Measurements from ENCODE around the gene IFI35. TPM values are rescaled to one million over a fixed set of nuclear protein-coding genes. Genes with fewer than 3 reads are reported as not detected.
A peak's percentile ranks its signal among the peaks of the same experiment; 100 is the strongest.

IFI35 gene
- total and polyA plus RNA-seq, 9 of the 15 experiments (the other 6 are each of a cell fraction or from before 2014, with no cell fraction given), result 4.4 to 13.1 (median 10.2) TPM

DNA sequence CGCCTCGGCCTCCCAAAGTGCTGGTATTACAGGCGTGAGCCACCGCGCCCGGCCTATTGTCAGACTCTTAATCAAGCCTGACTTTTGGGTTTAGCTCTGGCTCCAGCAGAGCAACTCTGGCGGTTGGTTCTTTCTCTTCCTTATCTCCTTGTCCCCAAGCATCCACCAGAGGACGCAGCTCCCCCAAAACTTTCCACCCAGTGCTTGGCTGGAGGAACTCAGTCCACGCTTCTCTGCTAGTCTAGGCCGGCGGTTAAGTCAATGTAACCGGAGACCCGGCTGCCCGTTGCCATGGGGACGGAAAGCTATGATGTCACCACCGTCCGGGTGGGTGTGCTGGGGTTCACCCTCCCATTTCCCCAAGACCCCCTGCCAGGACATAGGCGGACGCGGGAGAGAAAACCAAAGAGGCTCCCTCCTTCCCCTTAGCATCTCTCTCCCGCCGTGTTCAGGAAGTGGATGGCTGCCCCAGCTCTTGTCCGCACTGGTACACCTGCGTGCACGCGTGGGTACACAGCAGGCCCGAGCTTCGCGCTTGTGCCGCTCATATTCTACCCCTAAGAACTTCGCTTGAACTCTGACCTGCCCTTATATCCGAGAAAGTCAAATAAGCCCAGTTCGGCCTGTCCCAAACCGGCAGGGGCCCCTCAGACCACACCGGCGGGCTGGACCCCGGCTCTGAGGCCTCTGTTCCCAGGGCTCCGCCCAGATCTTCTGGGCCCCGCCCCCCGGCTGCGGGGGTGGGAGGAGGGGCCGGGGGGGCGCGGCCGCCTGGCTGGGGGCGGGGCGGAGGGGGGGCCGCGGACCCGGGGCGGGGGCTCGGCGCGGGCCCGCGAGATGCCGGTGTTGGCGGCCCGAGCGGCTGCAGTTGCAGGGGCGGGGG, 18.1 kb downstream of the IFI35 start, which contains the start of gene RND2 (continued):
- TF ChIP-seq, protein P1, sequence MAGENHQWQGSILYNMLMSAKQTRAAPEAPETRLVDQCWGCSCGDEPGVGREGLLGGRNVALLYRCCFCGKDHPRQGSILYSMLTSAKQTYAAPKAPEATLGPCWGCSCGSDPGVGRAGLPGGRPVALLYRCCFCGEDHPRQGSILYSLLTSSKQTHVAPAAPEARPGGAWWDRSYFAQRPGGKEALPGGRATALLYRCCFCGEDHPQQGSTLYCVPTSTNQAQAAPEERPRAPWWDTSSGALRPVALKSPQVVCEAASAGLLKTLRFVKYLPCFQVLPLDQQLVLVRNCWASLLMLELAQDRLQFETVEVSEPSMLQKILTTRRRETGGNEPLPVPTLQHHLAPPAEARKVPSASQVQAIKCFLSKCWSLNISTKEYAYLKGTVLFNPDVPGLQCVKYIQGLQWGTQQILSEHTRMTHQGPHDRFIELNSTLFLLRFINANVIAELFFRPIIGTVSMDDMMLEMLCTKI (IDR thresholded peaks at IDR 0.05; ENCODE audit: partially characterized antibody), result no peak
- TF ChIP-seq CREB3L1 (IDR thresholded peaks at IDR 0.05; ENCODE audit: borderline replicate concordance, low read depth) (peak; percentile 72; the same call in 1 of the 2 replicates), RBM39 (optimal IDR thresholded peaks at IDR 0.05; ENCODE audit: low read depth, low read length) (peak; percentile 62), SIX5 (IDR thresholded peaks at IDR 0.05; ENCODE audit: borderline replicate concordance in 1 of 2, insufficient read depth in 1 of 2, low read depth in 1 of 2, low read length in 2 of 2) (0 out of 4 replicates have a peak, but pooled peaks of 1 of the 2 experiments have one; percentile 23), HNRNPL (IDR thresholded peaks at IDR 0.05; ENCODE audit: low read depth, low read length) (no peak), ZHX1 (conservative IDR thresholded peaks at IDR 0.05; ENCODE audit: low read length) (no peak; the same call in 1 of the 2 replicates), GTF2E2 (tag; IDR thresholded peaks at IDR 0.05) (no peak), TRIM28 (IDR thresholded peaks at IDR 0.05) (peak; percentile 60), SMARCC2 (IDR thresholded peaks at IDR 0.05; ENCODE audit: low read depth) (no peak), U2AF2 (optimal IDR thresholded peaks at IDR 0.05; ENCODE audit: low read depth, low read length) (no peak), RBBP5 (IDR thresholded peaks at IDR 0.05; ENCODE audit: borderline replicate concordance, insufficient read depth, low read length, poor library complexity, severe bottlenecking) (no peak), E2F3 (CRISPR knock-in tag; IDR thresholded peaks at IDR 0.05) (no peak)
- TF ChIP-seq, protein P2, sequence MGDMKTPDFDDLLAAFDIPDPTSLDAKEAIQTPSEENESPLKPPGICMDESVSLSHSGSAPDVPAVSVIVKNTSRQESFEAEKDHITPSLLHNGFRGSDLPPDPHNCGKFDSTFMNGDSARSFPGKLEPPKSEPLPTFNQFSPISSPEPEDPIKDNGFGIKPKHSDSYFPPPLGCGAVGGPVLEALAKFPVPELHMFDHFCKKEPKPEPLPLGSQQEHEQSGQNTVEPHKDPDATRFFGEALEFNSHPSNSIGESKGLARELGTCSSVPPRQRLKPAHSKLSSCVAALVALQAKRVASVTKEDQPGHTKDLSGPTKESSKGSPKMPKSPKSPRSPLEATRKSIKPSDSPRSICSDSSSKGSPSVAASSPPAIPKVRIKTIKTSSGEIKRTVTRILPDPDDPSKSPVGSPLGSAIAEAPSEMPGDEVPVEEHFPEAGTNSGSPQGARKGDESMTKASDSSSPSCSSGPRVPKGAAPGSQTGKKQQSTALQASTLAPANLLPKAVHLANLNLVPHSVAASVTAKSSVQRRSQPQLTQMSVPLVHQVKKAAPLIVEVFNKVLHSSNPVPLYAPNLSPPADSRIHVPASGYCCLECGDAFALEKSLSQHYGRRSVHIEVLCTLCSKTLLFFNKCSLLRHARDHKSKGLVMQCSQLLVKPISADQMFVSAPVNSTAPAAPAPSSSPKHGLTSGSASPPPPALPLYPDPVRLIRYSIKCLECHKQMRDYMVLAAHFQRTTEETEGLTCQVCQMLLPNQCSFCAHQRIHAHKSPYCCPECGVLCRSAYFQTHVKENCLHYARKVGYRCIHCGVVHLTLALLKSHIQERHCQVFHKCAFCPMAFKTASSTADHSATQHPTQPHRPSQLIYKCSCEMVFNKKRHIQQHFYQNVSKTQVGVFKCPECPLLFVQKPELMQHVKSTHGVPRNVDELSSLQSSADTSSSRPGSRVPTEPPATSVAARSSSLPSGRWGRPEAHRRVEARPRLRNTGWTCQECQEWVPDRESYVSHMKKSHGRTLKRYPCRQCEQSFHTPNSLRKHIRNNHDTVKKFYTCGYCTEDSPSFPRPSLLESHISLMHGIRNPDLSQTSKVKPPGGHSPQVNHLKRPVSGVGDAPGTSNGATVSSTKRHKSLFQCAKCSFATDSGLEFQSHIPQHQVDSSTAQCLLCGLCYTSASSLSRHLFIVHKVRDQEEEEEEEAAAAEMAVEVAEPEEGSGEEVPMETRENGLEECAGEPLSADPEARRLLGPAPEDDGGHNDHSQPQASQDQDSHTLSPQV (IDR thresholded peaks at IDR 0.05), result peak; percentile 51; the same call in 1 of the 2 replicates
- TF ChIP-seq, protein P3, sequence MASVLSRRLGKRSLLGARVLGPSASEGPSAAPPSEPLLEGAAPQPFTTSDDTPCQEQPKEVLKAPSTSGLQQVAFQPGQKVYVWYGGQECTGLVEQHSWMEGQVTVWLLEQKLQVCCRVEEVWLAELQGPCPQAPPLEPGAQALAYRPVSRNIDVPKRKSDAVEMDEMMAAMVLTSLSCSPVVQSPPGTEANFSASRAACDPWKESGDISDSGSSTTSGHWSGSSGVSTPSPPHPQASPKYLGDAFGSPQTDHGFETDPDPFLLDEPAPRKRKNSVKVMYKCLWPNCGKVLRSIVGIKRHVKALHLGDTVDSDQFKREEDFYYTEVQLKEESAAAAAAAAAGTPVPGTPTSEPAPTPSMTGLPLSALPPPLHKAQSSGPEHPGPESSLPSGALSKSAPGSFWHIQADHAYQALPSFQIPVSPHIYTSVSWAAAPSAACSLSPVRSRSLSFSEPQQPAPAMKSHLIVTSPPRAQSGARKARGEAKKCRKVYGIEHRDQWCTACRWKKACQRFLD (CRISPR knock-in tag; IDR thresholded peaks at IDR 0.05), result no peak; the same call in 1 of the 2 replicates
